Keratinocyte (primary cell): ENCODE results near the gene KCNK16.

Experiments
- EZH2 ChIP-seq: IDR thresholded peaks from one replicate; pipeline ENCODE4 v1.6.1; 2012; ENCODE audit warnings: inconsistent platforms, mild to moderate bottlenecking, low read length, moderate library complexity
- TF ChIP-seq, protein P1 (sequence below), 3 experiments: IDR thresholded peaks in 1 of 3; conservative IDR thresholded peaks in 1 of 3; optimal IDR thresholded peaks in 1 of 3; 2 replicates in 2 of 3; 3 replicates in 1 of 3; pipeline versions ENCODE3 to v1.5.1; 2011; ENCODE audit warnings: low read length in 3 of 3, mild to moderate bottlenecking in 3 of 3, moderate library complexity in 2 of 3, control low read depth in 1 of 3, inconsistent platforms in 1 of 3; ENCODE audit not compliant: insufficient read depth in 2 of 3; ENCODE audit errors: extremely low read depth in 1 of 3

DNA sequence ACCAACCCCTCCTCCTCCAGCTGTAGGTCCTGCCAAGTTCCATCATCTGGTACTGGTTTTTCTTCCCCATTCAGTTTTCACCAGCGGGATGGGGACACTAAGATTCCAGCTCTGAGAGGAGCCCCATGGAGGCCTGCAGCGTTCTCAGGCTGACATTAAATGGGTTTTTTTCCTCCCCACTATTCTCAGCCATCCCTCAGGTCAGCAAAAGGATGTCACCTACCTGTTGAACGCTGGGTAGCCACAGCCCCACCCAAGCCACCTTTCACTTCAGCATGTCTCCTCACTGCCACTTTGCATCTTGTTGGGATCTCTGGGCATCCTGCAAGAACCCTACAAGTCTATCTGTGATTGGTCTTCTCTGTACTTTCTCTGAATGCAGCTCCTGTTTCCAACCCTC is 15.0 kb downstream of the KCNK16 start:
- TF ChIP-seq, protein P1, sequence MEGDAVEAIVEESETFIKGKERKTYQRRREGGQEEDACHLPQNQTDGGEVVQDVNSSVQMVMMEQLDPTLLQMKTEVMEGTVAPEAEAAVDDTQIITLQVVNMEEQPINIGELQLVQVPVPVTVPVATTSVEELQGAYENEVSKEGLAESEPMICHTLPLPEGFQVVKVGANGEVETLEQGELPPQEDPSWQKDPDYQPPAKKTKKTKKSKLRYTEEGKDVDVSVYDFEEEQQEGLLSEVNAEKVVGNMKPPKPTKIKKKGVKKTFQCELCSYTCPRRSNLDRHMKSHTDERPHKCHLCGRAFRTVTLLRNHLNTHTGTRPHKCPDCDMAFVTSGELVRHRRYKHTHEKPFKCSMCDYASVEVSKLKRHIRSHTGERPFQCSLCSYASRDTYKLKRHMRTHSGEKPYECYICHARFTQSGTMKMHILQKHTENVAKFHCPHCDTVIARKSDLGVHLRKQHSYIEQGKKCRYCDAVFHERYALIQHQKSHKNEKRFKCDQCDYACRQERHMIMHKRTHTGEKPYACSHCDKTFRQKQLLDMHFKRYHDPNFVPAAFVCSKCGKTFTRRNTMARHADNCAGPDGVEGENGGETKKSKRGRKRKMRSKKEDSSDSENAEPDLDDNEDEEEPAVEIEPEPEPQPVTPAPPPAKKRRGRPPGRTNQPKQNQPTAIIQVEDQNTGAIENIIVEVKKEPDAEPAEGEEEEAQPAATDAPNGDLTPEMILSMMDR (optimal IDR thresholded peaks at IDR 0.05 in 1 of 3, IDR thresholded peaks at IDR 0.05 in 1 of 3, conservative IDR thresholded peaks at IDR 0.05 in 1 of 3; ENCODE audit: extremely low read depth in 1 of 3, insufficient read depth in 2 of 3, low read length in 3 of 3), result no peak
- no peak for TF ChIP-seq EZH2
